ENCODE data around the gene MAP4K1.

The MAP4K1 gene

DNA sequence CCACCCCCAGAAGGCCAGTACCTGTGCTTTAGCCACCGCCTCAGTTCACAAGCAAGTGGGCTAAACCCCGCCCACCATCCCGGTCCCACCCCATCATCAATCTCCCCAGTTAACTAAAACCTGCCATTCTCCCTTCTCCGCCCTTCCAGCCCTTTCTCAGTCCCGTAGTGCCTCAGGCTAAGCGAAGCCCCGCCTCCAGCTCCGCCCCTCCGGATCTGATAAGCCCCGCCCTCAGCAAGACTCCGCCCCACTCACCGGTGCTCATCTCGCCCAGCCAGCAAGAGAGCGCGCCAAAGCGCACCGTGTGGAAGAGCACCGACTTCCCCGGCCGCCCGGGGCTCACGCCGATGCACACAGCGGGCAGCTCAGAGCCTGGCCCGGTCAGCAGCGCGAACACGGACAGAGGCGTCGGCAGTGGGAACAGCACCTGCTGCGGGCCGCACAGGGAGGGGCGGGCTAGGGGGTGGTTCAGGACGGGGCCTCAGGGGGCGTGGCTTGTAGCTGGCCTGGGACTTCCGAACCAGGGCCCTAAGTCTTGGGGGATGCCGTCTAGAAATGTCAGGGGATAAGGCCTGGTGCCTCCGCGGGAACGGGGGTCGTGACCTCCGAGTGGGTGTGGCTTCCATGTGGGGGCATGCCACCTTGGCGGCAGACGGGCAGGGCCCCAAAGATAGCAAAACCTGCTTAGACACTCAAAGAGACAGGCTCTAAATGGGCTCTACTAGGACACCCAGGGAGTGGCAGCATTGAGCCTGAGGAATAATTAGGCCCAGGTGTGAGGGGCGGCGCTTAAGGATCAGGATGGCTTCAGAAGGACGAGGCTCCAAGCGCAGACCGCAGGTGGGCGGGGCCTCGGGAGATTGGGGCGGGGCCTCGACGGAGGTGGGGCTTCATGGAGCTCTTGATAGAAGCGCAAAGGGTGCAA lies 21.4 kb downstream of the MAP4K1 start:
- Histone ChIP-seq H2BK12ac (ENCODE audit: low read length) (no peak overlapping the region), H3K27me3 (ENCODE audit: insufficient read depth, low read length) (no peaks in the 10 kb centered on the region), H3K79me2 (ENCODE audit: control insufficient read depth, insufficient read depth, low read length, poor library complexity) (no peaks in the 10 kb centered on the region), H4K12ac (ENCODE audit: low read depth, low read length) (no peak overlapping the region), H3K4me2 (ENCODE audit: low read length) (peak overlapping the region; percentile 48), H3K9me3 (ENCODE audit: insufficient read depth, low read depth, low read length) (peaks cover 3% of the 10 kb centered on the region), H2AK5ac (ENCODE audit: low read length) (no peak overlapping the region), H3K4me3 (ENCODE audit: low read depth, low read length) (no peak overlapping the region), H3K9ac (ENCODE audit: low read length) (no peak overlapping the region), H3K18ac (ENCODE audit: low read length) (no peak overlapping the region), H3K79me1 (ENCODE audit: low read length) (no peaks in the 10 kb centered on the region), H3K14ac (ENCODE audit: low read length) (no peak overlapping the region), H3K4ac (ENCODE audit: low read depth, low read length) (no peak overlapping the region), H4K8ac (ENCODE audit: low read depth, low read length) (no peak overlapping the region), H4K91ac (ENCODE audit: low read depth, low read length) (no peak overlapping the region), H3K27ac (ENCODE audit: low read depth, low read length) (no peak overlapping the region), H3K4me1 (ENCODE audit: control insufficient read depth in 1 of 2, insufficient read depth in 2 of 2, low read length in 2 of 2) (peaks cover 4 to 7% of the 10 kb centered on the region in 2 experiments), H3K36me3 (ENCODE audit: control insufficient read depth in 1 of 2, insufficient read depth in 2 of 2, low read length in 2 of 2) (no peaks in the 10 kb centered on the region), H3K23ac (ENCODE audit: low read length) (no peak overlapping the region), H2BK120ac (ENCODE audit: insufficient read depth, low read length, poor library complexity) (no peak overlapping the region), H2BK5ac (ENCODE audit: low read depth, low read length, poor library complexity) (no peak overlapping the region), H2AFZ (ENCODE audit: insufficient read depth, low read length, poor library complexity) (no peak overlapping the region)
- DNase-seq = peak; percentile 4 to 32
- no CpG with 5 or more reads among the region's 55 CpGs for WGBS (ENCODE audit: extremely low coverage, insufficient coverage, insufficient read length)

DNA sequence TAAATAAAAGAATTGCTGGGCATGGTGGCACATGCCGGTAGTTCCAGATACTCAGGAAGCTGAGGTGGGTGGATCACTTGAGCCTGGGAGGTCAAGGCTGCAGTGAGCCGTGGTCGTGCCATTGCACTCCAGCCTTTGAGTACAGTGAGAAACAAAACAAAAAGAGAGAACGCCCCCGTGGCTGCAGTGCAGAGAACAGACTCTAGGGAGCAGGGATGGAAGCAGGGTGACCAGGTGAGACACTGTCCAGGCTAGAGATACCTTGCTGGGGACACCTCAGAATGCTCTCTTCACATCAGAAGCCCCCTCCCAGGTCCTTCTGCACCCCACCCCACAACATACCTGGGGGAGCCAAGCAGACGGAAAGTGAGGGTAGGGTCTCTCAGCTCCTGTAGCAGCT lies 24.8 kb downstream of the MAP4K1 start:
- DNase-seq = peak in 1 of 2 donors; percentile 9
- H3K14ac ChIP-seq (ENCODE audit: low read length) = no peak overlapping the region
- no peak overlapping the region for H2BK120ac ChIP-seq (ENCODE audit: insufficient read depth, low read length, poor library complexity)
- H3K27me3 ChIP-seq (ENCODE audit: insufficient read depth, low read length) = no peaks in the 10 kb centered on the region
- H3K9ac ChIP-seq (ENCODE audit: low read length) = no peak overlapping the region
- no peak overlapping the region for H4K8ac ChIP-seq (ENCODE audit: low read depth, low read length)
- H4K91ac ChIP-seq (ENCODE audit: low read depth, low read length) = no peak overlapping the region
- H3K79me2 ChIP-seq (ENCODE audit: control insufficient read depth, insufficient read depth, low read length, poor library complexity) = no peaks in the 10 kb centered on the region
- H3K4me1 ChIP-seq (ENCODE audit: control insufficient read depth in 1 of 2, insufficient read depth in 2 of 2, low read length in 2 of 2) = peaks cover 4 to 7% of the 10 kb centered on the region in 2 experiments
- no CpG with 5 or more reads among the region's 6 CpGs for WGBS (ENCODE audit: extremely low coverage, insufficient coverage, insufficient read length)
- H2BK12ac ChIP-seq (ENCODE audit: low read length) = no peak overlapping the region
- no peak overlapping the region for H3K18ac ChIP-seq (ENCODE audit: low read length)
- H3K9me3 ChIP-seq (ENCODE audit: insufficient read depth, low read depth, low read length) = no peaks in the 10 kb centered on the region
- no peak overlapping the region for H4K12ac ChIP-seq (ENCODE audit: low read depth, low read length)
- H3K79me1 ChIP-seq (ENCODE audit: low read length) = no peaks in the 10 kb centered on the region
- H3K27ac ChIP-seq (ENCODE audit: low read depth, low read length) = no peak overlapping the region
- no peak overlapping the region for H3K4me2 ChIP-seq (ENCODE audit: low read length)
- H3K4ac ChIP-seq (ENCODE audit: low read depth, low read length) = no peak overlapping the region
- no peak overlapping the region for H2BK5ac ChIP-seq (ENCODE audit: low read depth, low read length, poor library complexity)
- no peak overlapping the region for H3K23ac ChIP-seq (ENCODE audit: low read length)
- H2AK5ac ChIP-seq (ENCODE audit: low read length) = no peak overlapping the region
- no peaks in the 10 kb centered on the region for H3K36me3 ChIP-seq (ENCODE audit: control insufficient read depth in 1 of 2, insufficient read depth in 2 of 2, low read length in 2 of 2)
- H3K4me3 ChIP-seq (ENCODE audit: low read depth, low read length) = no peak overlapping the region
- no peak overlapping the region for H2AFZ ChIP-seq (ENCODE audit: insufficient read depth, low read length, poor library complexity)

DNA sequence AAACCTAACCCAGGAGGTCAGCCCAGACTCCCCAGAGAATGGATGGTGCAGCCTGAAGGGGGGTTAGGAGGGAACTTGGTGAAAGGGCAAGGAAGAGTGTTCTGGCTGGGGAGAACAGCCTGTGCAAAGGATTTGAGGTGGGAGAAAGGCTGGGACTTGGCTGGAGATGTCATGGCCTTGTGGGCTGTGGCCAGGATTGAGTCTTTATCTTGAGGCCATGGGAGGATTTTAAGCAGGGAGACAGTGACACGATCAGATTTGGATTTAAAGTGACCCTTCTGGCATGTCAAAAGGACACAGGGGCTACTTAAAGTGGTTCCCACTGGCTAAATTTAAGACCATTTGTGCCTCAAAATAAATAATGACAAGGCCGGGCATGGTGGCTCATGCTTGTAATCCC lies 29.7 kb downstream of the MAP4K1 start:
- Histone ChIP-seq H3K4me2 (ENCODE audit: low read length) (no peak overlapping the region), H4K8ac (ENCODE audit: low read depth, low read length) (no peak overlapping the region), H2BK120ac (ENCODE audit: insufficient read depth, low read length, poor library complexity) (no peak overlapping the region), H3K27ac (ENCODE audit: low read depth, low read length) (no peak overlapping the region), H4K91ac (ENCODE audit: low read depth, low read length) (no peak overlapping the region), H3K14ac (ENCODE audit: low read length) (no peak overlapping the region), H3K18ac (ENCODE audit: low read length) (no peak overlapping the region), H3K79me1 (ENCODE audit: low read length) (no peaks in the 10 kb centered on the region), H3K9me3 (ENCODE audit: insufficient read depth, low read depth, low read length) (no peaks in the 10 kb centered on the region), H3K4me1 (ENCODE audit: control insufficient read depth in 1 of 2, insufficient read depth in 2 of 2, low read length in 2 of 2) (no peaks in the 10 kb centered on the region), H2AFZ (ENCODE audit: insufficient read depth, low read length, poor library complexity) (no peak overlapping the region), H3K79me2 (ENCODE audit: control insufficient read depth, insufficient read depth, low read length, poor library complexity) (no peaks in the 10 kb centered on the region), H2AK5ac (ENCODE audit: low read length) (no peak overlapping the region), H3K23ac (ENCODE audit: low read length) (no peak overlapping the region), H4K12ac (ENCODE audit: low read depth, low read length) (no peak overlapping the region), H3K36me3 (ENCODE audit: control insufficient read depth in 1 of 2, insufficient read depth in 2 of 2, low read length in 2 of 2) (no peaks in the 10 kb centered on the region), H3K4me3 (ENCODE audit: low read depth, low read length) (no peak overlapping the region), H3K9ac (ENCODE audit: low read length) (no peak overlapping the region), H3K27me3 (ENCODE audit: insufficient read depth, low read length) (no peaks in the 10 kb centered on the region), H2BK12ac (ENCODE audit: low read length) (no peak overlapping the region), H2BK5ac (ENCODE audit: low read depth, low read length, poor library complexity) (no peak overlapping the region), H3K4ac (ENCODE audit: low read depth, low read length) (no peak overlapping the region)
- no peak for DNase-seq
- WGBS (ENCODE audit: extremely low coverage, insufficient coverage, insufficient read length) = no CpG with 5 or more reads among the region's 2 CpGs

DNA sequence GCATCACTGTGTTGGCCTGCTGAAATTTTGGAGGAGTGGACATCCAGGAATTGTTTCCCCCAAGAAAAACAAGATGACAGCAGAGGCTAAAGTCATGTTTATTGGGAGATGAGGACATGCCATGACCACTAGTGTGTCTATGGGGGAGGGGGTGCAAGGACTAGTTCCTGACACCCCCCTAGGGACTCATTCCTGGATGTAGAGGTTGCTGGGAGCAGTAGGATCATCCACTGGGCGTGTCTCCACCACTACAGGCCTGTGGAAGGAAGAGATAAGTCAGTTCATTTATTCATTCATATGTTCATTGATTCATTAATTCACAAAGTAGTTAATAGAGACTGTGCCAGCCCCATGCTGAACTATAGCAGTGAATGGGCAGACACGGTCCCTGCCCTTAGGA lies 30.2 kb downstream of the MAP4K1 start:
- no peak overlapping the region for H2BK5ac ChIP-seq (ENCODE audit: low read depth, low read length, poor library complexity)
- no peak overlapping the region for H3K4ac ChIP-seq (ENCODE audit: low read depth, low read length)
- DNase-seq = no peak
- no peaks in the 10 kb centered on the region for H3K9me3 ChIP-seq (ENCODE audit: insufficient read depth, low read depth, low read length)
- H3K36me3 ChIP-seq (ENCODE audit: control insufficient read depth in 1 of 2, insufficient read depth in 2 of 2, low read length in 2 of 2) = no peaks in the 10 kb centered on the region
- H3K9ac ChIP-seq (ENCODE audit: low read length) = no peak overlapping the region
- H3K23ac ChIP-seq (ENCODE audit: low read length) = no peak overlapping the region
- H4K8ac ChIP-seq (ENCODE audit: low read depth, low read length) = no peak overlapping the region
- H3K18ac ChIP-seq (ENCODE audit: low read length) = no peak overlapping the region
- no peak overlapping the region for H4K12ac ChIP-seq (ENCODE audit: low read depth, low read length)
- no peak overlapping the region for H2AK5ac ChIP-seq (ENCODE audit: low read length)
- H3K27me3 ChIP-seq (ENCODE audit: insufficient read depth, low read length) = no peaks in the 10 kb centered on the region
- H3K4me3 ChIP-seq (ENCODE audit: low read depth, low read length) = no peak overlapping the region
- WGBS (ENCODE audit: extremely low coverage, insufficient coverage, insufficient read length) = no CpG with 5 or more reads among the region's 2 CpGs
- no peak overlapping the region for H4K91ac ChIP-seq (ENCODE audit: low read depth, low read length)
- no peak overlapping the region for H3K27ac ChIP-seq (ENCODE audit: low read depth, low read length)
- H2BK120ac ChIP-seq (ENCODE audit: insufficient read depth, low read length, poor library complexity) = no peak overlapping the region
- no peak overlapping the region for H2BK12ac ChIP-seq (ENCODE audit: low read length)
- H3K79me2 ChIP-seq (ENCODE audit: control insufficient read depth, insufficient read depth, low read length, poor library complexity) = no peaks in the 10 kb centered on the region
- no peaks in the 10 kb centered on the region for H3K79me1 ChIP-seq (ENCODE audit: low read length)
- H3K4me1 ChIP-seq (ENCODE audit: control insufficient read depth in 1 of 2, insufficient read depth in 2 of 2, low read length in 2 of 2) = no peaks in the 10 kb centered on the region
- no peak overlapping the region for H3K14ac ChIP-seq (ENCODE audit: low read length)
- H3K4me2 ChIP-seq (ENCODE audit: low read length) = no peak overlapping the region
- H2AFZ ChIP-seq (ENCODE audit: insufficient read depth, low read length, poor library complexity) = no peak overlapping the region

Measured in trophoblast cell (in vitro differentiated cells and primary cell).